HG03045 (cell line): ENCODE measurements around the gene SCAMP4.

ENCODE experiments used
- ATAC-seq: cut with Tn5 transposase; IDR thresholded peaks from one replicate; pipeline ENCODE4 v1.9.1; 2021; ENCODE audit warnings: mild to moderate bottlenecking, moderate library complexity; ENCODE audit not compliant: unreplicated experiment

SCAMP4 gene

GRCh38 chr19:1955171-1956121 is 50.2 kb downstream of the SCAMP4 start:
- ATAC-seq, result no peak

DNA sequence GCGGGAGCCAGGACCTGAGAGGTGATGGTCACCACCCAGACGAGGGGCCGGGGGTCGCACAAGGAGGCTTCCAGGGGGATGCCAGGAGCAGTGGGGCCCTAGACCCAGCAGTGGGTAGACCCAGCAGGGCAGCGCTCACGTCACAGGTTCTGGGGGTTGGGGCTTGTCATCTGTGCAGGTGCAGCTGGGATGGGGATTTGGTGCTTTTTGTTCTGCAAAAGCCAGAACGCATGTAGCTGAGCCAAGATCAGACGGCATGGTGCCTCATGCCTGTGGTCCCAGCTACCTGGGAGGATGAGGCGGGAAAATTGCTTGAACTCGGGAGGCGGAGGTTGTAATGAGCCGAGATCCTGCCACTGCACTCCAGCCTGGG is 50.9 kb downstream of the SCAMP4 start:
- ATAC-seq, result no peak

GRCh38 chr19:1956868-1957492 is 51.8 kb downstream of the SCAMP4 start:
- no peak for ATAC-seq

DNA sequence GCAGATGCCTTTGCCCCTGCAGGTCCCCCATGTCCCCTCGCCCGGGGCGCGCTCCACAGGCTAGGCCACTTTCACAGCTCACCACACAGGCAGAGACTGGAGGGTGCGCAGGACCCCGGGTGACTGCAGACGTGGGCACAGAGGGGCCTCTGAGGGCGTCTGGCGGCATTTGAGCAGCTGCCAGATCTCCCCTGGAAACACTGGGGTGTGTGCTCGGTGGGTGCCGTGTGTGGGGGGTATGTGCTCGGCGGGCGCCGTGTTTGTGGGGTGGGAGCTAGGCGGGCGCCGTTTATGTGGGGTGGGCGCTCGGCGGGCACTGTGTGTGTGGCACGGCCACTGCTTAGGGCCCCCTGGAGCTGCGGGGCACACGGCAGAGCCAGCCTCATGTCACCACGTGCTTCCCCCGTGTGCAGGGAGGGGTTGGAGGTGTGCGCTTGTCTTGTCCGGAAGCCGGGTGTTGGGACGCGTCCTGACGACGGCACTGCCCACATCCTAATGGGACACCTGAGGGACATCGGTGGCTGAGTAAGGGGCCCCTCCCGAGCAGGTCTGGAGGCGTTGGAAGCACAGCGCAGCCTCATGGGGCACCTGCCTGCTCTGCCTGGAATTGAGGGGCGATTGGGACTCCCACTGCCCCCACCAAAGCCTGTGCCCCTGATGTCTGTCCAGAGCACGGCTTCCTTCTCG is 52.5 kb downstream of the SCAMP4 start:
- ATAC-seq, result no peak

GRCh38 chr19:1959928-1960589 is 54.9 kb downstream of the SCAMP4 start:
- no peak for ATAC-seq

DNA sequence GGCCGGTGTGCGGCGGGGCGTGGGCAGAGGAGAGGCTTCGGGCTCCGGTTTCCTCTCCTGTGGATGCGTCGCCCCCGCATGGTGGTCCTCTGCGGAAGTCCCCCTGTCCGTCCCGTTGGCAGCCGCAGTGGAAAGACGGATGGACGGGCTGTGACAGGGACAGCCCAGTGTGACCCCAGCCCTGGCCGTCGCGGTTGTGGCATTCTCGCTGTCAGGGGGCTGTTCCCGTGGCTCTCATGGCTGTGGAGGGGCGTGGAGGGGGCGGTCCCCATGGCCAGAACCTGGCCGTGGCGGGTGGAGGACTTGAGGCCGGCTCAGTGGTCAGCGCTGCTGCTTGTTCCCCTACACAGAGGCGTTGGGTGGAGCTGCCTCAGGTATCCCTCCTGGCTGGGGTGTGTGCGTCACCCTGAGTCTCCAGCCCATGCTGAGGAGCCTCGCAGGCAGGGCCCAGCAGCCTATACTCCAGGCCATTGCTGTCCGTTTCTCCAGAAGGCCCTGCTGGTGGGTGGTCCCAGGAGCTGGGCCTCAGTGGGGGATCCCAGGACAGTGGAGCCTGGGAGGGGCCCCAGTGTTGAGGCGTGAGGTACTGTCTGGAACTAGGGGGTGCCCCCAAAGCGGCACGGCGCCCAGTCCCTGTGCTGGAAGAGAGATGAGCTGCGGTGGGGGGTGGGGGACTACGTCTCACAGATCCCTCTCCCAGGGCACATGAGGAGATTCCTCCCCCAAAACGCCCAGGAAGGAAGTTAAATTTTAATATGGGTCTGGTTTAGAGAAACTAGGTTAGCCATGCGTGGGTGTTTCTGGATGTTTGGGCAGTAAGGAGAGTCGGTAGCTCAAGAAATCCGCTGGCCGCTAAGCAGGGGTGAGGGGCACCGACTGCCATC is 56.0 kb downstream of the SCAMP4 start:
- ATAC-seq, result no peak

- ATAC-seq, result no peak
Measured at GRCh38 chr19:1962674-1963073, 57.5 kb downstream of the SCAMP4 start.

DNA sequence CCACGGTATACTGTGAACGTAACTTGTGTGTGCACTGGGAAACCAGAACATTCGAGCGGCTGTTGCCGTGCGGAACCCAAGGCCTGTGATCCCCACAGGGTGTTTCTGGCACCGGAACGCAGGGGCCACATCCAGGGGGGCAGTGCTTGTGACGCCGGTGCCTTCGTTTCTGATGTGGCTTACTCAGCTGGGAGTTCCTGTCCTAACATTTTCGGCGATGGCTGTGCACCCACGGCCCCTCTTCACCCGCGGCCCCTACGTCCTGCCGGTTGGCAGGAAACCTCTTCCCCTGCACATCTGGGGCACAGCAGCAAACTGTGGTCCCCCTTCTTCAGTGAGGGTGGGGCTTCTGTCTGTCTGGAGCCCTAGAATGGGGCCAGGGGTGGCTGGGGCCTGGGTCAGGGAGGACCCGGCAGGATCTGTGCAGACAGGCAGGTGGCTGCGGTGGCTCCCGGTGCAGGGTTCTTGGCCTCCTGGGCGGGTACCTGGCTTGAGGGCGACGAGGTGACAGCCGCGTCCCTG is 61.9 kb downstream of the SCAMP4 start:
- no peak for ATAC-seq

- no peak for ATAC-seq
Measured at GRCh38 chr19:1968279-1969175, 63.3 kb downstream of the SCAMP4 start.

GRCh38 chr19:1969176-1970002 is 64.2 kb downstream of the SCAMP4 start:
- ATAC-seq, result no peak

GRCh38 chr19:1970003-1970805 is 65.0 kb downstream of the SCAMP4 start:
- no peak for ATAC-seq

GRCh38 chr19:1970806-1971502 is 65.8 kb downstream of the SCAMP4 start:
- ATAC-seq, result no peak

GRCh38 chr19:1974381-1975161 is 69.4 kb downstream of the SCAMP4 start:
- no peak for ATAC-seq

GRCh38 chr19:1975162-1975480 is 69.9 kb downstream of the SCAMP4 start:
- no peak for ATAC-seq
